OCI-LY1 (cell line): ENCODE measurements around the gene UST.

Experiments
- EZH2 ChIP-seq: fragments of 200-600 bp; sonication (generic), shearing (Covaris generic); IDR thresholded peaks from 2 replicates; pipeline ENCODE4 v1.8.0; 2017; ENCODE audit warnings: borderline replicate concordance, mixed run types, mild to moderate bottlenecking, antibody characterized with exemption, low read length, moderate library complexity, mixed read lengths
- TF ChIP-seq, protein P1 (sequence below): fragments of 200-600 bp; sonication (generic), shearing (Covaris generic); IDR thresholded peaks from 2 replicates; pipeline ENCODE4 v1.5.1; 2017; ENCODE audit warnings: mild to moderate bottlenecking, antibody characterized with exemption, low read length, moderate library complexity, mixed read lengths

DNA sequence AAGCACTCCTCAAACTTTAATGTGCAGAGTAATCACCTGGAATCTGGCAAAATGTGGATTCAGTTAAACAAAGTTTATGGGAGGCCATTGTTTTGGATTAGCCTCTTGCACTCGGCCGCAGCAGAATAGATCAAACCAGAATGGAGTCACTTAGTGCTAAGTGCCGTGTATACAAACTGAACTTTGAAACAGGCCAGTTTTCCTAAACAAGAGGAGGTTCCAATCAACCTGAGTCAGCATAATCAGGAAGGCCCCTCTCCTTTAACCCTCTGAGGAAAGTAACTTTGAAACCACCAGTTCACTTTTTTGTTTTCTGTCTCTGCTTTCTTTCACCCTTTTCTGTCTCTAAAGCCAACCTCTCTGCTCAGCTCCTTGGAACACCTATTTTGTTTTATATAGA is 92.2 kb downstream of the UST start:
- TF ChIP-seq, protein P1, sequence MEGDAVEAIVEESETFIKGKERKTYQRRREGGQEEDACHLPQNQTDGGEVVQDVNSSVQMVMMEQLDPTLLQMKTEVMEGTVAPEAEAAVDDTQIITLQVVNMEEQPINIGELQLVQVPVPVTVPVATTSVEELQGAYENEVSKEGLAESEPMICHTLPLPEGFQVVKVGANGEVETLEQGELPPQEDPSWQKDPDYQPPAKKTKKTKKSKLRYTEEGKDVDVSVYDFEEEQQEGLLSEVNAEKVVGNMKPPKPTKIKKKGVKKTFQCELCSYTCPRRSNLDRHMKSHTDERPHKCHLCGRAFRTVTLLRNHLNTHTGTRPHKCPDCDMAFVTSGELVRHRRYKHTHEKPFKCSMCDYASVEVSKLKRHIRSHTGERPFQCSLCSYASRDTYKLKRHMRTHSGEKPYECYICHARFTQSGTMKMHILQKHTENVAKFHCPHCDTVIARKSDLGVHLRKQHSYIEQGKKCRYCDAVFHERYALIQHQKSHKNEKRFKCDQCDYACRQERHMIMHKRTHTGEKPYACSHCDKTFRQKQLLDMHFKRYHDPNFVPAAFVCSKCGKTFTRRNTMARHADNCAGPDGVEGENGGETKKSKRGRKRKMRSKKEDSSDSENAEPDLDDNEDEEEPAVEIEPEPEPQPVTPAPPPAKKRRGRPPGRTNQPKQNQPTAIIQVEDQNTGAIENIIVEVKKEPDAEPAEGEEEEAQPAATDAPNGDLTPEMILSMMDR: no peak
- TF ChIP-seq EZH2: no peak
